HCT116 (cell line): Measurements from ENCODE around the gene EPHA6. TPM values are rescaled to one million over a fixed set of nuclear protein-coding genes. Genes with fewer than 3 reads are reported as not detected.

Source experiments
- ATAC-seq: fragments of 200-7000 bp; cut with Tn5 transposase; 2 replicates; pipeline ENCODE4 v1.9.1; 2020; ENCODE audit warnings: mild to moderate bottlenecking, moderate library complexity
- BruUV-seq: library from RNA; stranded (reverse); fragments of 400-500 nt; replicated peaks from 2 replicates; lab custom pipeline; 2021; lab: Mats Ljungman, UMichigan
- CTCF ChIA-PET: fragments of 300-600 bp; sonication (Branson Sonifier 250); formaldehyde crosslinking; loops from one replicate; lab custom pipeline; 2021; ENCODE audit warnings: antibody characterized with exemption; lab: Charles Lee
- POLR2A ChIA-PET: fragments of 300-600, 350-600 bp; sonication (Branson Sonifier 250); formaldehyde crosslinking; loops from one replicate; lab custom pipeline; 2021; ENCODE audit warnings: antibody characterized with exemption; lab: Charles Lee
- RAD21 ChIA-PET, 2 experiments: fragments of 300-600 bp; sonication (Branson Sonifier 250); formaldehyde crosslinking; loops; one replicate each; lab custom pipeline; 2023; ENCODE audit warnings: low total read pairs in 2 of 2; ENCODE audit not compliant: uncharacterized antibody in 2 of 2, unreplicated experiment in 2 of 2, low non-redundant PET in 1 of 2; lab: Charles Lee
- DNase-seq: peaks from one replicate; pipeline ENCODE4 v3.0.0-alpha.2; 2010; ENCODE audit warnings: low read depth, low spot score
- H2AFZ ChIP-seq: fragments of 200-600 bp; shearing (Covaris generic), sonication (generic); 2 replicates; pipeline ENCODE4 v1.6.1; 2017; ENCODE audit warnings: low read depth, mixed run types, mixed read lengths, antibody characterized with exemption, low read length; ENCODE audit not compliant: poor library complexity, severe bottlenecking
- H3K27ac ChIP-seq: 2 replicates; pipeline ENCODE4 v1.5.1; 2012; ENCODE audit warnings: low read depth, low read length
- H3K27me3 ChIP-seq: fragments of 200-600 bp; sonication (generic); 2 replicates; pipeline ENCODE4 v1.6.1; 2016; ENCODE audit warnings: mixed run types, low read length, mixed read lengths; ENCODE audit not compliant: insufficient read depth
- H3K36me3 ChIP-seq, 2 experiments: fragments of 200-500 bp in 1 of 2; fragments of 200-600 bp in 1 of 2; sonication (Bioruptor generic) in 1 of 2; sonication (generic) in 1 of 2; 2 replicates each; pipeline versions ENCODE4 v1.5.1 to v1.6.1; 2014 to 2016; ENCODE audit warnings: low read length in 2 of 2, inconsistent platforms in 1 of 2, mixed read lengths in 1 of 2, mixed run types in 1 of 2; ENCODE audit not compliant: insufficient read depth in 2 of 2, control insufficient read depth in 1 of 2
- H3K4me1 ChIP-seq, 2 experiments: fragments of 200-600 bp in 1 of 2; sonication (generic) in 1 of 2; 2 replicates each; pipeline versions ENCODE4 v1.5.1 to v1.6.1; 2012 to 2017; ENCODE audit warnings: low read length in 2 of 2, inconsistent platforms in 1 of 2, mild to moderate bottlenecking in 1 of 2, mixed read lengths in 1 of 2, mixed run types in 1 of 2, moderate library complexity in 1 of 2; ENCODE audit not compliant: insufficient read depth in 2 of 2, control insufficient read depth in 1 of 2
- H3K4me2 ChIP-seq: fragments of 200-600 bp; sonication (generic); 2 replicates; pipeline ENCODE4 v1.6.1; 2017; ENCODE audit warnings: mixed run types, low read length, mixed read lengths
- H3K4me3 ChIP-seq, 2 experiments: fragments of 200-600 bp in 1 of 2; sonication (generic) in 1 of 2; replicated peaks in 1 of 2; 2 replicates each; pipeline ENCODE4 v1.5.1; 2011 to 2016; ENCODE audit warnings: low read length in 2 of 2, control low read depth in 1 of 2, low read depth in 1 of 2, mild to moderate bottlenecking in 1 of 2, mixed read lengths in 1 of 2, mixed run types in 1 of 2
- H3K79me2 ChIP-seq: fragments of 200-600 bp; sonication (generic); 2 replicates; pipeline ENCODE4 v1.6.1; 2017; ENCODE audit warnings: mild to moderate bottlenecking, mixed run types, low read length, moderate library complexity, mixed read lengths; ENCODE audit not compliant: insufficient read depth
- H3K9ac ChIP-seq: fragments of 200-600 bp; sonication (generic); 2 replicates; pipeline ENCODE4 v1.6.1; 2016; ENCODE audit warnings: low read length, mixed read lengths
- H3K9me2 ChIP-seq: fragments of 200-600 bp; sonication (generic), shearing (Covaris generic); 2 replicates; pipeline ENCODE4 v1.6.1; 2017; ENCODE audit warnings: mixed run types, mild to moderate bottlenecking, moderate library complexity; ENCODE audit not compliant: insufficient read depth
- H3K9me3 ChIP-seq, 2 experiments: fragments of 200-500 bp in 1 of 2; fragments of 200-600 bp in 1 of 2; sonication (Bioruptor generic) in 1 of 2; sonication (generic) in 1 of 2; 2 replicates each; pipeline ENCODE4 v1.6.1; 2014 to 2017; ENCODE audit warnings: low read length in 2 of 2, mixed read lengths in 2 of 2, inconsistent platforms in 1 of 2, low read depth in 1 of 2, mild to moderate bottlenecking in 1 of 2, mixed run types in 1 of 2, moderate library complexity in 1 of 2; ENCODE audit not compliant: control insufficient read depth in 1 of 2, insufficient read depth in 1 of 2
- H4K20me1 ChIP-seq: fragments of 200-600 bp; sonication (generic), shearing (Covaris generic); 2 replicates; pipeline ENCODE4 v1.6.1; 2017; ENCODE audit warnings: mixed run types, mild to moderate bottlenecking, moderate library complexity; ENCODE audit not compliant: insufficient read depth
- ATF3 ChIP-seq: IDR thresholded peaks from 2 replicates; pipeline ENCODE4 v1.6.1; 2012
- CTCF ChIP-seq, 3 experiments: fragments of 200-600 bp in 1 of 3; sonication (generic) in 1 of 3; IDR thresholded peaks in 2 of 3; conservative IDR thresholded peaks in 1 of 3; 2 replicates each; pipeline ENCODE4 v1.5.1; 2012 to 2017; ENCODE audit warnings: low read depth in 2 of 3, low read length in 2 of 3, antibody characterized with exemption in 1 of 3, borderline replicate concordance in 1 of 3, control low read depth in 1 of 3, mild to moderate bottlenecking in 1 of 3, mixed read lengths in 1 of 3, mixed run types in 1 of 3, moderate library complexity in 1 of 3; ENCODE audit not compliant: insufficient read depth in 1 of 3
- EZH2 ChIP-seq: fragments of 200-600 bp; sonication (generic); IDR thresholded peaks from 2 replicates; pipeline ENCODE4 v1.6.1; 2017; ENCODE audit warnings: antibody characterized with exemption, mixed run types
- JUND ChIP-seq: IDR thresholded peaks from 2 replicates; pipeline ENCODE4 v1.6.1; 2012
- MAX ChIP-seq: IDR thresholded peaks from 2 replicates; pipeline ENCODE4 v1.6.1; 2012
- POLR2AphosphoS5 ChIP-seq: IDR thresholded peaks from 2 replicates; pipeline ENCODE4 v1.6.1; 2011; ENCODE audit warnings: mild to moderate bottlenecking, low read depth, low read length, moderate library complexity
- REST ChIP-seq: IDR thresholded peaks from 2 replicates; pipeline ENCODE4 v1.6.1; 2012; ENCODE audit warnings: low read depth
- SIN3A ChIP-seq: IDR thresholded peaks from 2 replicates; pipeline ENCODE4 v1.6.1; 2012; ENCODE audit warnings: low read depth
- SP1 ChIP-seq: IDR thresholded peaks from 2 replicates; pipeline ENCODE4 v1.6.1; 2012; ENCODE audit warnings: low read depth
- TCF7L2 ChIP-seq: IDR thresholded peaks from 2 replicates; pipeline ENCODE4 v1.7.0; 2011; ENCODE audit warnings: borderline replicate concordance, inconsistent platforms; ENCODE audit not compliant: insufficient read depth, insufficient read length; ENCODE audit errors: extremely low read depth
- YY1 ChIP-seq: IDR thresholded peaks from 2 replicates; pipeline ENCODE4 v1.6.1; 2011; ENCODE audit warnings: low read length, low read depth, moderate library complexity, mild to moderate bottlenecking; ENCODE audit not compliant: insufficient replicate concordance; ENCODE audit errors: extremely low read depth
- intact Hi-C: fragments of 100-400 bp; cut with micrococcal nuclease; formaldehyde crosslinking; loops from 2 replicates; pipeline ENCODE4 v1.10.0; 2022
- total RNA-seq: library from RNA; stranded (reverse); gene quantifications from one replicate; pipeline ENCODE4 v1.2.1, GENCODE V29; 2021; ENCODE audit not compliant: unreplicated experiment

The EPHA6 gene
- total RNA-seq, 1 experiment from 2014 or later: not detected

GRCh38 chr3:96961576-96961975 lies 147.2 kb downstream of the EPHA6 start:
- ChIA-PET RAD21 (no interaction called here), POLR2A (no interaction called here), CTCF (no interaction called here)
- Histone ChIP-seq H3K79me2 (no peaks in the 10 kb centered on the region), H2AFZ (no peak overlapping the region), H3K9ac (no peak overlapping the region), H3K9me3 (peaks cover 7 to 18% of the 10 kb centered on the region in 2 experiments; a peak in 2 of 4 replicates), H3K4me2 (no peak overlapping the region), H3K36me3 (no peaks in the 10 kb centered on the region), H3K9me2 (no peaks in the 10 kb centered on the region), H3K4me3 (no peak overlapping the region), H4K20me1 (no peaks in the 10 kb centered on the region), H3K27ac (no peak overlapping the region), H3K27me3 (no peaks in the 10 kb centered on the region), H3K4me1 (no peaks in the 10 kb centered on the region)
- TF ChIP-seq ATF3 (no peak), MAX (no peak), EZH2 (no peak), SP1 (no peak), JUND (no peak), YY1 (no peak)
- intact Hi-C loops: no loop called here
- ATAC-seq (no peak), DNase-seq (no peak)
- no TSS peak for BruUV-seq

GRCh38 chr3:96966181-96966929 lies 152.0 kb downstream of the EPHA6 start:
- no peaks in the 10 kb centered on the region for H3K4me1 ChIP-seq
- H4K20me1 ChIP-seq: no peaks in the 10 kb centered on the region
- ChIA-PET CTCF (no interaction called here), POLR2A (no interaction called here), RAD21 (no interaction called here)
- BruUV-seq: no TSS peak
- H3K27ac ChIP-seq: no peak overlapping the region
- no peak overlapping the region for H3K4me2 ChIP-seq
- no peaks in the 10 kb centered on the region for H3K79me2 ChIP-seq
- H3K36me3 ChIP-seq: no peaks in the 10 kb centered on the region
- no peak for ATAC-seq
- H3K9me2 ChIP-seq: no peaks in the 10 kb centered on the region
- intact Hi-C loops: no loop called here
- H3K9me3 ChIP-seq: peaks cover 7 to 11% of the 10 kb centered on the region in 2 experiments; a peak in 2 of 4 replicates
- no peak overlapping the region for H3K4me3 ChIP-seq
- no peak for DNase-seq
- H2AFZ ChIP-seq: no peak overlapping the region
- no peaks in the 10 kb centered on the region for H3K27me3 ChIP-seq
- H3K9ac ChIP-seq: no peak overlapping the region
- TF ChIP-seq JUND (no peak), CTCF (IDR thresholded peaks at IDR 0.05 in 2 of 3, conservative IDR thresholded peaks at IDR 0.05 in 1 of 3; ENCODE audit: borderline replicate concordance in 1 of 3, insufficient read depth in 1 of 3, low read depth in 2 of 3, low read length in 2 of 3) (no peak), SIN3A (no peak), ATF3 (no peak), TCF7L2 (no peak), POLR2AphosphoS5 (no peak), EZH2 (no peak), REST (no peak), MAX (no peak)
